Measurements from ENCODE around the gene NLRC3.

- TF ChIP-seq FOXK2 (IDR thresholded peaks at IDR 0.05) (no peak), PKNOX1 (IDR thresholded peaks at IDR 0.05) (no peak)
Observed at GRCh38 chr16:3549906-3550305, 27.3 kb downstream of the NLRC3 start.

Measured in HEK293T (cell line).